ENCODE measurements around the gene TP53BP1. TPM values are rescaled to one million over a fixed set of nuclear protein-coding genes. Genes with fewer than 3 reads are reported as not detected.
A peak's percentile ranks its signal among the peaks of the same experiment; 100 is the strongest.

Gene TP53BP1
- total RNA-seq, 1 donor from 2014 or later, result 138 TPM

- H3K4me3 Mint-ChIP-seq (ENCODE audit: low read depth), result no peak overlapping the region
- H3K9me3 Mint-ChIP-seq (ENCODE audit: low read depth), result no peaks in the 10 kb centered on the region
- no peak for DNase-seq (ENCODE audit: low spot score, unreplicated experiment)
- H3K27me3 Mint-ChIP-seq, result no peaks in the 10 kb centered on the region
- H3K4me1 Mint-ChIP-seq (ENCODE audit: low read depth), result no peaks in the 10 kb centered on the region
- peaks cover 18% of the 10 kb centered on the region for H3K36me3 Mint-ChIP-seq (ENCODE audit: insufficient read depth)
- no peak overlapping the region for H3K27ac Mint-ChIP-seq
- TF ChIP-seq CTCF (IDR thresholded peaks at IDR 0.05; ENCODE audit: unreplicated experiment), result no peak
Observed at GRCh38 chr15:43390723-43391122, 102.2 kb downstream of the TP53BP1 start.

- no peak for TF ChIP-seq CTCF (IDR thresholded peaks at IDR 0.05; ENCODE audit: unreplicated experiment)
- no peak for DNase-seq (ENCODE audit: low spot score, unreplicated experiment)
- no peak overlapping the region for H3K4me3 Mint-ChIP-seq (ENCODE audit: low read depth)
- H3K27me3 Mint-ChIP-seq, result no peaks in the 10 kb centered on the region
- no peaks in the 10 kb centered on the region for H3K4me1 Mint-ChIP-seq (ENCODE audit: low read depth)
- H3K9me3 Mint-ChIP-seq (ENCODE audit: low read depth), result no peaks in the 10 kb centered on the region
- peaks cover 37% of the 10 kb centered on the region for H3K36me3 Mint-ChIP-seq (ENCODE audit: insufficient read depth)
- H3K27ac Mint-ChIP-seq, result no peak overlapping the region
Observed at GRCh38 chr15:43383070-43383469, 109.9 kb downstream of the TP53BP1 start.

GRCh38 chr15:43382310-43382709, 110.6 kb downstream of the TP53BP1 start:
- Mint-ChIP-seq H3K4me1 (ENCODE audit: low read depth) (no peaks in the 10 kb centered on the region), H3K4me3 (ENCODE audit: low read depth) (no peak overlapping the region), H3K9me3 (ENCODE audit: low read depth) (no peaks in the 10 kb centered on the region), H3K27me3 (no peaks in the 10 kb centered on the region), H3K36me3 (ENCODE audit: insufficient read depth) (peaks cover 43% of the 10 kb centered on the region), H3K27ac (no peak overlapping the region)
- TF ChIP-seq CTCF (IDR thresholded peaks at IDR 0.05; ENCODE audit: unreplicated experiment), result no peak
- no peak for DNase-seq (ENCODE audit: low spot score, unreplicated experiment)

GRCh38 chr15:43378601-43379000, 114.4 kb downstream of the TP53BP1 start:
- no peak for TF ChIP-seq CTCF (IDR thresholded peaks at IDR 0.05; ENCODE audit: unreplicated experiment)
- no peak for DNase-seq (ENCODE audit: low spot score, unreplicated experiment)
- Mint-ChIP-seq H3K36me3 (ENCODE audit: insufficient read depth) (peaks cover 34% of the 10 kb centered on the region), H3K9me3 (ENCODE audit: low read depth) (no peaks in the 10 kb centered on the region), H3K4me1 (ENCODE audit: low read depth) (no peaks in the 10 kb centered on the region), H3K27ac (no peak overlapping the region), H3K4me3 (ENCODE audit: low read depth) (no peak overlapping the region), H3K27me3 (no peaks in the 10 kb centered on the region)

- Mint-ChIP-seq H3K27me3 (no peaks in the 10 kb centered on the region), H3K4me3 (ENCODE audit: low read depth) (no peak overlapping the region), H3K9me3 (ENCODE audit: low read depth) (no peaks in the 10 kb centered on the region), H3K27ac (no peak overlapping the region), H3K36me3 (ENCODE audit: insufficient read depth) (peaks cover 25% of the 10 kb centered on the region), H3K4me1 (ENCODE audit: low read depth) (peaks cover 9% of the 10 kb centered on the region)
- peak; percentile 74 for TF ChIP-seq CTCF (IDR thresholded peaks at IDR 0.05; ENCODE audit: unreplicated experiment)
- peak; percentile 12 for DNase-seq (ENCODE audit: low spot score, unreplicated experiment)
Observed at GRCh38 chr15:43376017-43376705, 116.8 kb downstream of the TP53BP1 start.
